SU-DHL-6 (cell line): ENCODE results near the gene PDE9A.

ENCODE experiments used
- H2AFZ ChIP-seq: fragments of 200-600 bp; sonication (generic); 2 replicates; pipeline ENCODE4 v1.6.1; 2014; ENCODE audit warnings: low read depth, mild to moderate bottlenecking, moderate library complexity, mixed read lengths, antibody characterized with exemption, low read length; ENCODE audit not compliant: severe bottlenecking
- H3F3A ChIP-seq: fragments of 200-600 bp; shearing (Covaris generic); 2 replicates; pipeline ENCODE4 v1.6.0; 2016; ENCODE audit warnings: antibody characterized with exemption, mild to moderate bottlenecking; ENCODE audit not compliant: insufficient read depth
- H3K27ac ChIP-seq: fragments of 200-600 bp; sonication (generic); 2 replicates; pipeline ENCODE4 v1.5.1; 2016; ENCODE audit warnings: low read depth, mild to moderate bottlenecking, low read length, moderate library complexity, mixed read lengths
- H3K27me3 ChIP-seq: fragments of 200-600 bp; sonication (generic), shearing (Covaris generic); 2 replicates; pipeline ENCODE4 v1.6.0; 2014; ENCODE audit warnings: mild to moderate bottlenecking, low read length
- H3K36me3 ChIP-seq: fragments of 200-600 bp; sonication (generic); 2 replicates; pipeline ENCODE4 v1.6.1; 2014; ENCODE audit warnings: mild to moderate bottlenecking, low read length, mixed read lengths
- H3K4me2 ChIP-seq: fragments of 300-600, 200-600 bp; shearing (Covaris generic), sonication (generic); 2 replicates; pipeline ENCODE4 v1.6.0; 2014; ENCODE audit warnings: low read length, low read depth, mild to moderate bottlenecking; ENCODE audit not compliant: poor library complexity, severe bottlenecking
- H3K4me3 ChIP-seq: fragments of 200-600 bp; sonication (generic); 2 replicates; pipeline ENCODE4 v1.5.1; 2014; ENCODE audit warnings: antibody characterized with exemption, low read length, mild to moderate bottlenecking, mixed read lengths; ENCODE audit not compliant: insufficient read depth, poor library complexity, severe bottlenecking
- H3K79me2 ChIP-seq: fragments of 200-600 bp; sonication (generic); 2 replicates; pipeline ENCODE4 v1.6.1; 2014; ENCODE audit warnings: mild to moderate bottlenecking, low read length, moderate library complexity; ENCODE audit not compliant: insufficient read depth
- H3K9ac ChIP-seq: fragments of 200-600 bp; sonication (generic); 2 replicates; pipeline ENCODE4 v1.7.0; 2014; ENCODE audit warnings: mild to moderate bottlenecking, low read length
- H3K9me2 ChIP-seq: fragments of 200-600 bp; sonication (generic); replicated peaks from 2 replicates; pipeline ENCODE4 v1.6.1; 2014; ENCODE audit warnings: low read length; ENCODE audit not compliant: insufficient read depth
- H3K9me3 ChIP-seq: fragments of 200-600 bp; sonication (generic); 2 replicates; pipeline ENCODE4 v1.6.1; 2014; ENCODE audit warnings: low read length, mixed read lengths; ENCODE audit not compliant: insufficient read depth
- H4K20me1 ChIP-seq: fragments of 200-600 bp; sonication (generic); 2 replicates; pipeline ENCODE4 v1.6.1; 2014; ENCODE audit warnings: low read depth, mild to moderate bottlenecking, antibody characterized with exemption, low read length, moderate library complexity, mixed read lengths
- CTCF ChIP-seq: fragments of 200-600 bp; sonication (generic); IDR thresholded peaks from one replicate; pipeline ENCODE4 v1.5.1; 2017; ENCODE audit warnings: antibody characterized with exemption, mild to moderate bottlenecking, low read length, moderate library complexity; ENCODE audit not compliant: insufficient read depth, poor library complexity, severe bottlenecking
- EZH2phosphoT487 ChIP-seq: fragments of 200-600 bp; sonication (generic), shearing (Covaris generic); conservative IDR thresholded peaks from 2 replicates; pipeline ENCODE4 v1.6.1; 2018; ENCODE audit warnings: mild to moderate bottlenecking, antibody characterized with exemption, low read length, moderate library complexity, mixed read lengths

The PDE9A gene

GRCh38 chr21:42638266-42638863 is 15.1 kb upstream of the PDE9A start:
- no peaks in the 10 kb centered on the region for H3F3A ChIP-seq
- H3K9me2 ChIP-seq: no peaks in the 10 kb centered on the region
- H3K4me3 ChIP-seq: no peak overlapping the region
- no peak overlapping the region for H3K27ac ChIP-seq
- no peak overlapping the region for H2AFZ ChIP-seq
- no peak for TF ChIP-seq EZH2phosphoT487
- no peak for TF ChIP-seq CTCF
- no peaks in the 10 kb centered on the region for H3K36me3 ChIP-seq
- H3K4me2 ChIP-seq: no peak overlapping the region
- no peaks in the 10 kb centered on the region for H3K9me3 ChIP-seq
- no peaks in the 10 kb centered on the region for H3K27me3 ChIP-seq
- H4K20me1 ChIP-seq: 0 out of 2 replicates have a peak, but pooled peaks cover 3% of the 10 kb centered on the region
- H3K9ac ChIP-seq: no peak overlapping the region
- no peaks in the 10 kb centered on the region for H3K79me2 ChIP-seq

- no peaks in the 10 kb centered on the region for H3K27me3 ChIP-seq
- no peak overlapping the region for H3K4me2 ChIP-seq
Measured at GRCh38 chr21:42639646-42640152, 13.7 kb upstream of the PDE9A start.

GRCh38 chr21:42640486-42640885 is 12.9 kb upstream of the PDE9A start:
- no peaks in the 10 kb centered on the region for H3F3A ChIP-seq
- H4K20me1 ChIP-seq: 0 out of 2 replicates have a peak, but pooled peaks cover 3% of the 10 kb centered on the region
- no peak overlapping the region for H2AFZ ChIP-seq
- no peaks in the 10 kb centered on the region for H3K36me3 ChIP-seq
- H3K9ac ChIP-seq: no peak overlapping the region
- no peak overlapping the region for H3K4me3 ChIP-seq
- H3K4me2 ChIP-seq: no peak overlapping the region
- H3K9me2 ChIP-seq: no peaks in the 10 kb centered on the region
- TF ChIP-seq CTCF (no peak), EZH2phosphoT487 (no peak)
- no peaks in the 10 kb centered on the region for H3K9me3 ChIP-seq
- H3K79me2 ChIP-seq: no peaks in the 10 kb centered on the region
- H3K27ac ChIP-seq: no peak overlapping the region
- no peaks in the 10 kb centered on the region for H3K27me3 ChIP-seq

More at GRCh38 chr21:42639646-42640152, 13.7 kb upstream of the PDE9A start:
- no peaks in the 10 kb centered on the region for H3K79me2 ChIP-seq
- no peak overlapping the region for H3K9ac ChIP-seq
- no peaks in the 10 kb centered on the region for H3K36me3 ChIP-seq
- no peak overlapping the region for H2AFZ ChIP-seq
- TF ChIP-seq EZH2phosphoT487 (no peak), CTCF (no peak)
- H3K27ac ChIP-seq: no peak overlapping the region
- H3F3A ChIP-seq: no peaks in the 10 kb centered on the region
- 0 out of 2 replicates have a peak, but pooled peaks cover 3% of the 10 kb centered on the region for H4K20me1 ChIP-seq
- no peak overlapping the region for H3K4me3 ChIP-seq
- no peaks in the 10 kb centered on the region for H3K9me2 ChIP-seq
- no peaks in the 10 kb centered on the region for H3K9me3 ChIP-seq
